B cell (primary cell): ENCODE data around the gene CCDC146. TPM values are rescaled to one million over a fixed set of nuclear protein-coding genes. Genes with fewer than 3 reads are reported as not detected.

ENCODE experiments used
- ATAC-seq: fragments of 200-7000 bp; cut with Tn5 transposase; one replicate; pipeline ENCODE4 v1.10.0; 2021; ENCODE audit warnings: low read depth, mild to moderate bottlenecking, moderate number of reproducible peaks, moderate library complexity
- CTCF ChIA-PET: fragments of 350-600 bp; sonication (Branson Sonifier 250); formaldehyde crosslinking; loops from one replicate; lab custom pipeline; 2021; ENCODE audit warnings: antibody characterized with exemption, inconsistent platforms; lab: Charles Lee
- POLR2A ChIA-PET: fragments of 350-600 bp; sonication (Branson Sonifier 250); formaldehyde crosslinking; loops from one replicate; lab custom pipeline; 2021; ENCODE audit warnings: antibody characterized with exemption; lab: Charles Lee
- DNase-seq: peaks from one replicate; pipeline ENCODE4 v3.0.0; 2013
- H2AFZ ChIP-seq: 2 replicates; pipeline ENCODE4 v1.6.1; 2012; ENCODE audit warnings: mild to moderate bottlenecking, low read depth, low read length; ENCODE audit not compliant: insufficient read depth, poor library complexity, severe bottlenecking
- H3K27ac ChIP-seq, 2 donors: 1 replicate in 1 of 2; 2 replicates in 1 of 2; pipeline ENCODE4 v1.5.1; 2012 to 2013; ENCODE audit warnings: low read length in 2 of 2, mild to moderate bottlenecking in 2 of 2, moderate library complexity in 1 of 2
- H3K27me3 ChIP-seq, 4 experiments: fragments of 200-600 bp in 1 of 4; sonication (generic) in 1 of 4; replicated peaks in 1 of 4; 1 replicate in 2 of 4; 2 replicates in 2 of 4; pipeline versions ENCODE4 v1.6.1 to v1.7.0; 2013 to 2016; ENCODE audit warnings: low read length in 3 of 4, mild to moderate bottlenecking in 2 of 4, mixed read lengths in 1 of 4, moderate library complexity in 1 of 4; ENCODE audit not compliant: insufficient read depth in 4 of 4, control insufficient read depth in 3 of 4; ENCODE audit errors: control extremely low read depth in 1 of 4
- H3K36me3 ChIP-seq, 2 experiments: replicated peaks in 1 of 2; 1 replicate in 1 of 2; 2 replicates in 1 of 2; pipeline versions ENCODE4 v1.6.1 to v1.7.1; 2013; ENCODE audit warnings: low read length in 1 of 2; ENCODE audit not compliant: insufficient read depth in 2 of 2, control insufficient read depth in 1 of 2; ENCODE audit errors: control extremely low read depth in 1 of 2, extremely low read depth in 1 of 2
- H3K4me1 ChIP-seq, 2 donors: fragments of 200-600 bp in 1 of 2; sonication (generic) in 1 of 2; 1 replicate in 1 of 2; 2 replicates in 1 of 2; pipeline versions ENCODE4 v1.5.1 to v1.6.1; 2013 to 2017; ENCODE audit warnings: low read length in 2 of 2; ENCODE audit not compliant: control insufficient read depth in 2 of 2, insufficient read depth in 2 of 2
- H3K4me2 ChIP-seq: replicated peaks from 2 replicates; pipeline ENCODE3; 2012; ENCODE audit warnings: mild to moderate bottlenecking, low read depth, low read length; ENCODE audit not compliant: poor library complexity, severe bottlenecking
- H3K4me3 ChIP-seq, 5 experiments: fragments of 200-600 bp in 1 of 5; sonication (generic) in 1 of 5; 1 replicate in 3 of 5; 2 replicates in 2 of 5; pipeline versions ENCODE4 v1.5.1 to v1.7.0; 2011 to 2016; ENCODE audit warnings: low read length in 4 of 5, mild to moderate bottlenecking in 4 of 5, low read depth in 2 of 5, control low read depth in 1 of 5, moderate library complexity in 1 of 5; ENCODE audit not compliant: insufficient read depth in 1 of 5; ENCODE audit errors: control extremely low read depth in 1 of 5, extremely low read depth in 1 of 5
- H3K79me2 ChIP-seq: fragments of 200-600 bp; sonication (generic); one replicate; pipeline ENCODE4 v1.6.0; 2016; ENCODE audit warnings: low read length; ENCODE audit not compliant: control insufficient read depth, insufficient read depth
- H3K9ac ChIP-seq: fragments of 200-600 bp; sonication (generic); 2 replicates; pipeline ENCODE4 v1.6.1; 2017; ENCODE audit warnings: mild to moderate bottlenecking, low read length, moderate library complexity
- H3K9me3 ChIP-seq, 3 donors: one replicate each; pipeline versions ENCODE4 v1.6.1 to v1.7.1; 2013; ENCODE audit warnings: low read length in 2 of 3; ENCODE audit not compliant: control insufficient read depth in 2 of 3, insufficient read depth in 1 of 3; ENCODE audit errors: control extremely low read depth in 1 of 3
- H4K20me1 ChIP-seq: 2 replicates; pipeline ENCODE4 v1.6.0; 2012; ENCODE audit warnings: mild to moderate bottlenecking, low read length; ENCODE audit not compliant: insufficient read depth, control insufficient read depth, poor library complexity, severe bottlenecking
- H3K27ac Mint-ChIP-seq: one replicate; pipeline ENCODE4 v1.8.0; 2021; ENCODE audit warnings: mixed read lengths
- H3K27me3 Mint-ChIP-seq: one replicate; pipeline ENCODE4 v1.8.0; 2021; ENCODE audit warnings: mixed read lengths
- H3K4me1 Mint-ChIP-seq: one replicate; pipeline ENCODE4 v1.8.0; 2021; ENCODE audit warnings: mixed read lengths
- H3K4me3 Mint-ChIP-seq: one replicate; pipeline ENCODE4 v1.8.0; 2021; ENCODE audit warnings: mixed read lengths
- H3K9me3 Mint-ChIP-seq: one replicate; pipeline ENCODE4 v1.8.0; 2022; ENCODE audit warnings: mixed read lengths; ENCODE audit not compliant: insufficient read depth
- CTCF ChIP-seq: fragments of 200-600 bp; IDR thresholded peaks from one replicate; pipeline ENCODE4 v1.8.0; 2022; ENCODE audit warnings: antibody characterized with exemption, mild to moderate bottlenecking
- EZH2 ChIP-seq: IDR thresholded peaks from 2 replicates; pipeline ENCODE4 v1.6.1; 2012; ENCODE audit warnings: borderline replicate concordance, low read depth, mild to moderate bottlenecking, moderate library complexity, low read length; ENCODE audit not compliant: insufficient read depth, poor library complexity, severe bottlenecking
- WGBS: methylation state at CpG from one replicate; pipeline ENCODE4 v1.1.5; 2013; ENCODE audit warnings: missing lambda C conversion rate; ENCODE audit not compliant: insufficient coverage; 5-methylcytosine and 5-hydroxymethylcytosine counted together
- intact Hi-C: fragments of 100-400 bp; cut with micrococcal nuclease; formaldehyde crosslinking; loops from one replicate; pipeline ENCODE4 v1.10.0; 2022
- polyA plus RNA-seq: library from polyadenylated mRNA; depleted of rRNA; stranded (reverse); fragments of >200 nt; gene quantifications from 2 replicates; pipeline ENCODE4 v1.2.3, GENCODE V29; 2012
- total RNA-seq, 2 donors: library from RNA; stranded (reverse); fragments of 120-200 nt in 1 of 2; gene quantifications; 1 replicate in 1 of 2; 2 replicates in 1 of 2; pipeline versions ENCODE4 v1.2.3 to v1.2.4, GENCODE V29; 2013 to 2022

CCDC146 gene
- total and polyA plus RNA-seq, 2 donors (not counting 1 experiment from before 2014, with no cell fraction given), result 5.6 to 8.5 TPM

- no peak overlapping the region for H3K27ac Mint-ChIP-seq
- Histone ChIP-seq H3K36me3 (no peaks in the 10 kb centered on the region), H3K79me2 (no peaks in the 10 kb centered on the region), H3K4me2 (no peak overlapping the region), H3K9me3 (peaks cover 0 to 7% (median 3%) of the 10 kb centered on the region in 3 donors), H3K4me3 (no peak overlapping the region), H2AFZ (no peak overlapping the region), H4K20me1 (no peaks in the 10 kb centered on the region), H3K4me1 (no peaks in the 10 kb centered on the region), H3K27ac (no peak overlapping the region), H3K27me3 (no peaks in the 10 kb centered on the region), H3K9ac (no peak overlapping the region)
- no peak for DNase-seq
- H3K9me3 Mint-ChIP-seq, result peaks cover 3% of the 10 kb centered on the region
- TF ChIP-seq CTCF (no peak), EZH2 (no peak)
- ATAC-seq, result no peak
- CTCF ChIA-PET, result interaction anchor here (1.5 kb wide), 1 partner anchor 25 kb away, joined by 4 read pairs; no protein-coding TSS in a partner anchor
- intact Hi-C loops, result no loop called here
- peaks cover 7% of the 10 kb centered on the region for H3K4me1 Mint-ChIP-seq
- no peak overlapping the region for H3K4me3 Mint-ChIP-seq
- H3K27me3 Mint-ChIP-seq, result no peaks in the 10 kb centered on the region
- POLR2A ChIA-PET, result no interaction called here
- WGBS, result 70% methylated on average over 2 of the region's 4 CpGs
Observed at GRCh38 chr7:77222065-77222464, 99.7 kb downstream of the CCDC146 start.

- POLR2A ChIA-PET, result no interaction called here
- peaks cover 7% of the 10 kb centered on the region for H3K4me1 Mint-ChIP-seq
- Histone ChIP-seq H3K9me3 (peaks cover 0 to 7% (median 3%) of the 10 kb centered on the region in 3 donors), H3K27me3 (no peaks in the 10 kb centered on the region), H4K20me1 (no peaks in the 10 kb centered on the region), H2AFZ (no peak overlapping the region), H3K4me2 (no peak overlapping the region), H3K4me1 (no peaks in the 10 kb centered on the region), H3K9ac (no peak overlapping the region), H3K4me3 (no peak overlapping the region), H3K79me2 (no peaks in the 10 kb centered on the region), H3K27ac (no peak overlapping the region), H3K36me3 (no peaks in the 10 kb centered on the region)
- no peak overlapping the region for H3K4me3 Mint-ChIP-seq
- TF ChIP-seq CTCF (no peak), EZH2 (no peak)
- H3K27ac Mint-ChIP-seq, result no peak overlapping the region
- CTCF ChIA-PET, result interaction anchor here (1.5 kb wide), 1 partner anchor 24 kb away, joined by 4 read pairs; no protein-coding TSS in a partner anchor
- intact Hi-C loops, result no loop called here
- peaks cover 3% of the 10 kb centered on the region for H3K9me3 Mint-ChIP-seq
- no peaks in the 10 kb centered on the region for H3K27me3 Mint-ChIP-seq
- ATAC-seq (no peak), DNase-seq (no peak)
- WGBS, result 100% methylated on average over 2 of the region's 4 CpGs
Observed at GRCh38 chr7:77222819-77223218, 100.4 kb downstream of the CCDC146 start.
